Smooth muscle cell (in vitro differentiated cells): ENCODE measurements around the gene ROR2. TPM values are rescaled to one million over a fixed set of nuclear protein-coding genes. Genes with fewer than 3 reads are reported as not detected.
A peak's percentile ranks its signal among the peaks of the same experiment; 100 is the strongest.

ENCODE experiments used
- DNase-seq: peaks from one replicate; lab custom pipeline; 2025; ENCODE audit not compliant: unreplicated experiment; lab: John Stamatoyannopoulos, UW
- H2AFZ ChIP-seq: fragments of 200-600 bp; sonication (generic); 2 replicates; pipeline ENCODE4 v1.6.0; 2016; ENCODE audit warnings: antibody characterized with exemption, low read depth, mild to moderate bottlenecking
- H3F3A ChIP-seq: fragments of 200-600 bp; sonication (generic); 2 replicates; pipeline ENCODE4 v1.6.0; 2017; ENCODE audit warnings: antibody characterized with exemption, low read depth
- H3K27ac ChIP-seq: fragments of 200-600 bp; sonication (generic); 2 replicates; pipeline ENCODE4 v1.5.1; 2016; ENCODE audit warnings: low read depth, mild to moderate bottlenecking
- H3K27me3 ChIP-seq: fragments of 200-600 bp; sonication (generic); 2 replicates; pipeline ENCODE4 v1.6.1; 2016; ENCODE audit warnings: low read depth, mild to moderate bottlenecking
- H3K36me3 ChIP-seq: fragments of 200-600 bp; sonication (generic); 2 replicates; pipeline ENCODE4 v1.5.1; 2016; ENCODE audit warnings: low read depth
- H3K4me1 ChIP-seq: fragments of 200-600 bp; sonication (generic); 2 replicates; pipeline ENCODE4 v1.5.1; 2016; ENCODE audit warnings: low read depth
- H3K4me2 ChIP-seq: fragments of 200-600 bp; sonication (generic); 2 replicates; pipeline ENCODE4 v1.6.0; 2016; ENCODE audit warnings: mild to moderate bottlenecking
- H3K4me3 ChIP-seq: fragments of 200-600 bp; sonication (generic); 2 replicates; pipeline ENCODE4 v1.5.1; 2016; ENCODE audit warnings: mild to moderate bottlenecking
- H3K79me2 ChIP-seq: fragments of 200-600 bp; sonication (generic); 2 replicates; pipeline ENCODE4 v1.6.0; 2016; ENCODE audit warnings: low read depth, mild to moderate bottlenecking
- H3K9ac ChIP-seq: fragments of 200-600 bp; sonication (generic); 2 replicates; pipeline ENCODE4 v1.6.0; 2016; ENCODE audit warnings: low read depth
- H3K9me3 ChIP-seq: fragments of 200-600 bp; sonication (generic); replicated peaks from 2 replicates; pipeline ENCODE4 v1.5.1; 2016; ENCODE audit warnings: low read depth
- H4K20me1 ChIP-seq: fragments of 200-600 bp; sonication (generic); 2 replicates; pipeline ENCODE4 v1.6.0; 2016; ENCODE audit warnings: low read depth
- CTCF ChIP-seq: fragments of 200-600 bp; sonication (generic); IDR thresholded peaks from 2 replicates; pipeline ENCODE4 v1.5.1; 2017; ENCODE audit warnings: borderline replicate concordance, mild to moderate bottlenecking, antibody characterized with exemption; ENCODE audit not compliant: insufficient read depth, poor library complexity, severe bottlenecking
- WGBS: methylation state at CpG from one replicate; pipeline ENCODE4 v1.1.7; 2016; ENCODE audit warnings: low lambda C conversion rate; 5-methylcytosine and 5-hydroxymethylcytosine counted together
- polyA plus RNA-seq: library from polyadenylated mRNA; unstranded; fragments of >200 nt; fragmentation: Nextera tagmentation; extraction: Ambion mirVana; gene quantifications from 2 replicates; pipeline ENCODE4 v1.2.1, GENCODE V29; 2016
- total RNA-seq: library from RNA; depleted of rRNA; stranded (reverse); fragments of >200 nt; gene quantifications from 2 replicates; pipeline ENCODE4 v1.2.3, GENCODE V29; 2014

The ROR2 gene
- total and polyA plus RNA-seq, 2 experiments from 2014 or later = 16.7 to 21.7 TPM

DNA sequence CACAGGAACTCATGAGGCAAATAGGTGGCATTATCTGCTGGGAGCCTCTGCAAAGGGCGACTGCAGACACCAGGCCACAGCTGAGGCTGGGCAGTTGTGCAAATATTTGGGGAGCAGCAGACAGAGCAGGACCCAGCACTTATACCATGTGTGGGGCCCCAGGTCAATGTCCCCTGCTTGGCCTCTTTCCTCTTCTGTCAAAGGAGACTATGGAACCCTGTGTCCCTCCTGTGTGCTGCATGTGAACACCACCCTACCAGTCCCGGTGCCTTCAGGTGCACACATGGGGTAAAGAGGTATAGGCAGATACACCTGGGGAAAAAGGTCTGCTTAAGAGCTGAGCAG is 50.8 kb downstream of the ROR2 start:
- DNase-seq = no peak
- Histone ChIP-seq H3K79me2 (peaks cover 27% of the 10 kb centered on the region), H3K4me2 (peak overlapping the region; percentile 31), H3K4me1 (peaks cover 55% of the 10 kb centered on the region), H3K9me3 (no peaks in the 10 kb centered on the region), H3K9ac (no peak overlapping the region), H3F3A (peaks cover 6% of the 10 kb centered on the region), H4K20me1 (peaks cover 29% of the 10 kb centered on the region), H3K27ac (no peak overlapping the region), H3K36me3 (no peaks in the 10 kb centered on the region), H3K27me3 (no peaks in the 10 kb centered on the region), H2AFZ (no peak overlapping the region), H3K4me3 (no peak overlapping the region)
- TF ChIP-seq CTCF = no peak
- 95% methylated on average over 2 of the region's 2 CpGs for WGBS

DNA sequence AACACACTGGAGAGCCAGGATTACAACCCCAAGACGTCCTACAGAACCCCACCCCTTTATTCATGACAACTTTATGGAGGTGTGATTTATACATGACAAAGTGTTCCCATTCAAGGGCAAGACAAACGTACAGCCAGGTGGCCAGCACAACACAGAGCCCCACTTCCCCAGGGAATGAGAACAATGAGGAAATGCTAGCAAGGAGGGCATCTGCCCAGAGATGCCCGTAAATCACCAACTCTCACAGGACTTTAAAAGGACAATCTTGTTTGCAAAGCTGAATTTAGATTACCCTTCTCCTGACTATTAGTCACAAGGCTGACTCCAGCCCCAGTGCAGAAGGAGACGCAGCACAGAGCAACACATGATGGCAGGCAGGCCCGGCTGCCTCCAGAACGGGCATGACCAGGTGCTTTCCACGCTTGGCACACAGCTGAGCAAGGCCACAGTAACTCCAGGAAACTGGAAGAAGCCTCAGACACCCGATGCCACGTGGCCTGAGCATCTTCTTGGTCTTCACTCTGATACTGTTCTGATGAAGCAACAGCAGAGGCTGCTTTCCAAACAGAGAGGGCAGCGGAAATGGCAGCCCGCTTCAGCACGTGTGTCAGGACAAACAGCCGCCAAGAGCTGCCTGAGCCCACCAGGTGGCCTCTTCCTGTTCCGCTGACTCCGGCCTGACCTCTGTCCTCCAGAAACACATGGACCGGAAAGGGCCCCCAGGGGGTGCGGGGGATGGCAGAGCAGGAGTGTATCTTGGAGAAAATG is 51.4 kb downstream of the ROR2 start:
- peak overlapping the region; percentile 4 for H3K27ac ChIP-seq
- H3K4me2 ChIP-seq = peak overlapping the region; percentile 31

GRCh38 chr9:91897201-91897600 is 52.8 kb downstream of the ROR2 start:
- no peak overlapping the region for H2AFZ ChIP-seq
- H3K9me3 ChIP-seq = no peaks in the 10 kb centered on the region
- no peaks in the 10 kb centered on the region for H3K27me3 ChIP-seq
- H3K9ac ChIP-seq = no peak overlapping the region
- H3K4me3 ChIP-seq = no peak overlapping the region
- 33% methylated on average over 1 of the region's 1 CpG for WGBS
- peaks cover 29% of the 10 kb centered on the region for H4K20me1 ChIP-seq
- H3K79me2 ChIP-seq = peaks cover 41% of the 10 kb centered on the region
- peaks cover 42% of the 10 kb centered on the region for H3K4me1 ChIP-seq
- TF ChIP-seq CTCF = no peak
- H3K36me3 ChIP-seq = no peaks in the 10 kb centered on the region
- H3K4me2 ChIP-seq = peak overlapping the region; percentile 72
- DNase-seq = no peak
- H3F3A ChIP-seq = peaks cover 6% of the 10 kb centered on the region
- H3K27ac ChIP-seq = peak overlapping the region; percentile 68

More for the DNA sequence above, 51.4 kb downstream of the ROR2 start:
- 48% methylated on average over 17 of the region's 17 CpGs for WGBS
- peaks cover 29% of the 10 kb centered on the region for H4K20me1 ChIP-seq
- H3K9me3 ChIP-seq = no peaks in the 10 kb centered on the region
- no peaks in the 10 kb centered on the region for H3K36me3 ChIP-seq
- H3K4me1 ChIP-seq = peaks cover 55% of the 10 kb centered on the region
- H3K27me3 ChIP-seq = no peaks in the 10 kb centered on the region
- no peak overlapping the region for H2AFZ ChIP-seq
- no peak overlapping the region for H3K4me3 ChIP-seq
- peaks cover 6% of the 10 kb centered on the region for H3F3A ChIP-seq
- no peak overlapping the region for H3K9ac ChIP-seq
- DNase-seq = no peak
- peaks cover 30% of the 10 kb centered on the region for H3K79me2 ChIP-seq
- TF ChIP-seq CTCF = no peak
